ENCODE measurements around the gene NME8. TPM values are rescaled to one million over a fixed set of nuclear protein-coding genes. Genes with fewer than 3 reads are reported as not detected.

NME8 gene
- total and polyA plus RNA-seq, 12 donors: 0.64 to 1.9 TPM; not detected in 10

DNA sequence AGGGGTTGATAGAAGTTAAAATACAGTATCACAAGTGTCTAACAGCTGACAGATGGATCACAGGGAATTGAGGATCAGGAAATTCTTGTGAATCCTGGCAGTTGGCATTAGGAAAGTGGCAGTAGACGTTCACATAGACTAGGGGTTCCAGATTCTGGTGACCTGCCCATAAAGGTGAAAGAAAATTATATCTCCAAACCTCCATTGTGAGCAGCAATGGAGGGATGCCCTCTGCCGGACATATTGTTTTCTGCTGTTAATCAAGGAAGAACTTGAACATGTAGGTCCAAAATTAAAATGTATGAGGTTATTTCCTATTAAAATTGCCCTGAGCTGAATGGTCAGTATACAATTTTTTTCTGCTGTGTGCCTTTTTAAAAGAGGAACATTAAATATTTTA lies 5.1 kb downstream of the NME8 start:
- Histone ChIP-seq H3K27ac (no peak overlapping the region), H3K27me3 (no peaks in the 10 kb centered on the region), H3K4me1 (replicated peaks in 1 of 2) (no peaks in the 10 kb centered on the region), H3K4me3 (no peak overlapping the region), H3K9me3 (replicated peaks in 1 of 3) (no peaks in the 10 kb centered on the region), H3K36me3 (replicated peaks in 1 of 2) (no peaks in the 10 kb centered on the region)
- TF ChIP-seq, protein P1, sequence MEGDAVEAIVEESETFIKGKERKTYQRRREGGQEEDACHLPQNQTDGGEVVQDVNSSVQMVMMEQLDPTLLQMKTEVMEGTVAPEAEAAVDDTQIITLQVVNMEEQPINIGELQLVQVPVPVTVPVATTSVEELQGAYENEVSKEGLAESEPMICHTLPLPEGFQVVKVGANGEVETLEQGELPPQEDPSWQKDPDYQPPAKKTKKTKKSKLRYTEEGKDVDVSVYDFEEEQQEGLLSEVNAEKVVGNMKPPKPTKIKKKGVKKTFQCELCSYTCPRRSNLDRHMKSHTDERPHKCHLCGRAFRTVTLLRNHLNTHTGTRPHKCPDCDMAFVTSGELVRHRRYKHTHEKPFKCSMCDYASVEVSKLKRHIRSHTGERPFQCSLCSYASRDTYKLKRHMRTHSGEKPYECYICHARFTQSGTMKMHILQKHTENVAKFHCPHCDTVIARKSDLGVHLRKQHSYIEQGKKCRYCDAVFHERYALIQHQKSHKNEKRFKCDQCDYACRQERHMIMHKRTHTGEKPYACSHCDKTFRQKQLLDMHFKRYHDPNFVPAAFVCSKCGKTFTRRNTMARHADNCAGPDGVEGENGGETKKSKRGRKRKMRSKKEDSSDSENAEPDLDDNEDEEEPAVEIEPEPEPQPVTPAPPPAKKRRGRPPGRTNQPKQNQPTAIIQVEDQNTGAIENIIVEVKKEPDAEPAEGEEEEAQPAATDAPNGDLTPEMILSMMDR (IDR thresholded peaks at IDR 0.05): peak in 1 of 6 experiments; percentile 25
- no peak for TF ChIP-seq POLR2A (IDR thresholded peaks at IDR 0.05)
- no peak for DNase-seq
- WGBS, 4 donors: 22 to 40% (median 34%) methylated on average over 2 of the region's 2 CpGs
- intact Hi-C loops (cut with DNase I): no loop called here

DNA sequence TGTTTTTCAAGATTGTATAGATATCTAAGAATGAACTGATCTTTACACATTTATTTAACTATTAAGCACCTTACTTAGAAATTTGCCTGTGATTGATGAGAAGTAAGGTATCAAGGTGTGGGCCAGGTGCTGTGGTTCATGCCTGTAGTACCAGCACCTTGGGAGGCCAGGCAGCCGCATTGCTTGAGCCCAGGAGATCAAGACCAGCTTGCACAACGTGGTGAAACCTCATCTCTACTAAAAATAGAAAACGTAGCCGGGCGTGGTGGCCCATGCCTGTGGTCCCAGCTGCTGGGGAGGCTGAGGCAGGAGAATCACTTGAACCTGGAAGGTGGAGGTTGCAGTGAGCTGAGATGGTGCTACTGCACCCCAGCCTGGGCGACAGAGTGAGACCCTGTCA lies 33.7 kb downstream of the NME8 start:
- intact Hi-C loops (cut with DNase I): no loop called here
- Histone ChIP-seq H3K27ac (no peak overlapping the region), H3K4me1 (replicated peaks in 1 of 2) (no peaks in the 10 kb centered on the region), H3K36me3 (replicated peaks in 1 of 2) (no peaks in the 10 kb centered on the region), H3K4me3 (no peak overlapping the region), H3K9me3 (replicated peaks in 1 of 3) (no peaks in the 10 kb centered on the region), H3K27me3 (no peaks in the 10 kb centered on the region)
- TF ChIP-seq, protein P1 (IDR thresholded peaks at IDR 0.05): no peak
- TF ChIP-seq POLR2A (IDR thresholded peaks at IDR 0.05): no peak
- DNase-seq: no peak
- 75 to 82% (median 81%) methylated on average over 6 of the region's 6 CpGs for WGBS, 4 donors

DNA sequence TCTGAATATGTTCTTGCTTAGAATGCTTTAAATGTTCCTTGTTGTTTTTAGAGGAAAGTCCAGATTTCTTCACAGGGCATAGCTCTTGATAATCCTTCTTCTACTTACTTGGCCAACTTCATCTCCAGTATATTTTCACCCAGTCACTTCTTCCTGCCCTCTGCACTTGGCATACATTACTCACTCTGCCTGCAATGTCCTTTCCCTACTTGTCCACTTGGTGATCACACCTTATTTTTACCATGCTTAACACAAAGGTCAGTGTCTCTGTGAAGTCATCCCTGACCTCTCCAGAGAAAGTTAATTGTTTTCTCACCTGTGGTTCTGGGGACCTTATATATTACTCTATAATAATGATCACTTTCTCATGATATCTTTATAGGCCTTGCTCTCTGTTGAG lies 45.0 kb downstream of the NME8 start:
- TF ChIP-seq POLR2A (IDR thresholded peaks at IDR 0.05): no peak
- TF ChIP-seq, protein P1 (IDR thresholded peaks at IDR 0.05): no peak
- no peak overlapping the region for H3K27ac ChIP-seq
- H3K9me3 ChIP-seq (replicated peaks in 1 of 3): no peaks in the 10 kb centered on the region
- no peaks in the 10 kb centered on the region for H3K4me1 ChIP-seq (replicated peaks in 1 of 2)
- no peaks in the 10 kb centered on the region for H3K36me3 ChIP-seq (replicated peaks in 1 of 2)
- H3K4me3 ChIP-seq: no peak overlapping the region
- no peaks in the 10 kb centered on the region for H3K27me3 ChIP-seq
- no peak for DNase-seq
- intact Hi-C loops (cut with DNase I): loop anchor here in 1 of 2 donors (10.0 kb wide), 1 partner anchor 331 kb away; no protein-coding TSS in a partner anchor

DNA sequence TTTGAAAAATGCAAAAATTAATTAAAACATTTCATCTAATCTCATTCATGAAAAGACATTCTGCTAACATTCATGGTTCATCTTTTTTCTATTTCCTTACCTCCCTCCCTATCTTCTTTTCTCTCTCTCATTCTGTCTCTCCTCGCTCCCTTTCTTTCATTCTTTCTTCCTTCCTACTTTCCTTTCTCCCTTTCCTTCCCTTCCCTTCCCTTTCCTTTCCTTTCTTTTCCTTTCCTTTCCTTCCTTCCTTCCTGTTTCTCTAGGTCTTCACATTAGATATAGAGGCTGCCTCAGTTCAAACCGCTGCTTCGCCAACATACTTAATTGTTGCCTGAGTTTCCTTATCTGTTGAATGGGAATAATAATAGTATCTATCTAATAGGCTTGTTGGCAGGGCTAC lies 46.3 kb downstream of the NME8 start:
- Histone ChIP-seq H3K27me3 (no peaks in the 10 kb centered on the region), H3K27ac (no peak overlapping the region), H3K4me3 (no peak overlapping the region), H3K36me3 (replicated peaks in 1 of 2) (no peaks in the 10 kb centered on the region), H3K4me1 (replicated peaks in 1 of 2) (no peaks in the 10 kb centered on the region), H3K9me3 (replicated peaks in 1 of 3) (no peaks in the 10 kb centered on the region)
- DNase-seq: no peak
- no peak for TF ChIP-seq POLR2A (IDR thresholded peaks at IDR 0.05)
- TF ChIP-seq, protein P1 (IDR thresholded peaks at IDR 0.05): no peak
- WGBS, 4 donors: 72 to 96% (median 81%) methylated on average over 3 of the region's 3 CpGs
- intact Hi-C loops (cut with DNase I): loop anchor here in 1 of 2 donors (10.0 kb wide), 1 partner anchor 330 kb away; no protein-coding TSS in a partner anchor
